ENCODE results near the gene TIMM13. TPM values are rescaled to one million over a fixed set of nuclear protein-coding genes. Genes with fewer than 3 reads are reported as not detected.

The TIMM13 gene
- polyA plus RNA-seq, 1 of the 3 experiments (the other 2 are of a cell fraction), result 76.9 TPM

GRCh38 chr19:2420490-2420889, 6.9 kb downstream of the TIMM13 start:
- Histone ChIP-seq H3K27me3 (ENCODE audit: insufficient read depth) (no peaks in the 10 kb centered on the region), H3K36me3 (replicated peaks in 1 of 2; ENCODE audit: control insufficient read depth in 1 of 2, insufficient read depth in 2 of 2, low read length in 1 of 2) (peaks cover 4 to 14% of the 10 kb centered on the region in 2 experiments), H3K9ac (no peak overlapping the region), H3K9me2 (no peaks in the 10 kb centered on the region), H3K79me2 (ENCODE audit: insufficient read depth) (peaks cover 20% of the 10 kb centered on the region), H3K4me1 (ENCODE audit: control insufficient read depth in 1 of 2, insufficient read depth in 2 of 2, low read depth in 1 of 2, low read length in 1 of 2) (peaks cover under 1 to 5% of the 10 kb centered on the region in 2 experiments; a peak in 1 of 4 replicates), H2AFZ (ENCODE audit: low read depth) (no peak overlapping the region), H3K27ac (ENCODE audit: low read depth in 2 of 2, low read length in 1 of 2) (no peak overlapping the region), H3K4me2 (no peak overlapping the region), H3K9me3 (no peaks in the 10 kb centered on the region), H3K4me3 (ENCODE audit: low read depth in 2 of 2, low read length in 1 of 2) (no peak overlapping the region), H3F3A (replicated peaks; ENCODE audit: insufficient read depth) (no peaks in the 10 kb centered on the region), H4K20me1 (ENCODE audit: insufficient read depth) (peaks cover 5% of the 10 kb centered on the region)
- 94% methylated on average over 2 of the region's 2 CpGs for WGBS (ENCODE audit: low lambda C conversion rate)
- POLR2A ChIA-PET, result no interaction called here
- TF ChIP-seq, protein P1, sequence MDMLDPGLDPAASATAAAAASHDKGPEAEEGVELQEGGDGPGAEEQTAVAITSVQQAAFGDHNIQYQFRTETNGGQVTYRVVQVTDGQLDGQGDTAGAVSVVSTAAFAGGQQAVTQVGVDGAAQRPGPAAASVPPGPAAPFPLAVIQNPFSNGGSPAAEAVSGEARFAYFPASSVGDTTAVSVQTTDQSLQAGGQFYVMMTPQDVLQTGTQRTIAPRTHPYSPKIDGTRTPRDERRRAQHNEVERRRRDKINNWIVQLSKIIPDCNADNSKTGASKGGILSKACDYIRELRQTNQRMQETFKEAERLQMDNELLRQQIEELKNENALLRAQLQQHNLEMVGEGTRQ (IDR thresholded peaks at IDR 0.05; ENCODE audit: borderline replicate concordance, low read depth, low read length), result no peak
- no peak for TF ChIP-seq TEAD4 (IDR thresholded peaks at IDR 0.05; ENCODE audit: borderline replicate concordance, insufficient read depth)
- TF ChIP-seq, protein P2, sequence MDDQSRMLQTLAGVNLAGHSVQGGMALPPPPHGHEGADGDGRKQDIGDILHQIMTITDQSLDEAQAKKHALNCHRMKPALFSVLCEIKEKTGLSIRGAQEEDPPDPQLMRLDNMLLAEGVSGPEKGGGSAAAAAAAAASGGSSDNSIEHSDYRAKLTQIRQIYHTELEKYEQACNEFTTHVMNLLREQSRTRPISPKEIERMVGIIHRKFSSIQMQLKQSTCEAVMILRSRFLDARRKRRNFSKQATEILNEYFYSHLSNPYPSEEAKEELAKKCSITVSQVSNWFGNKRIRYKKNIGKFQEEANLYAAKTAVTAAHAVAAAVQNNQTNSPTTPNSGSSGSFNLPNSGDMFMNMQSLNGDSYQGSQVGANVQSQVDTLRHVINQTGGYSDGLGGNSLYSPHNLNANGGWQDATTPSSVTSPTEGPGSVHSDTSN (IDR thresholded peaks at IDR 0.05), result no peak
- no peak for TF ChIP-seq CHD2 (IDR thresholded peaks at IDR 0.05; ENCODE audit: low read length, partially characterized antibody)
- TF ChIP-seq GABPA (IDR thresholded peaks at IDR 0.05; ENCODE audit: low read depth), result no peak
- no peak for TF ChIP-seq IRF3 (IDR thresholded peaks at IDR 0.05; ENCODE audit: low read depth, low read length)
- no peak for TF ChIP-seq RAD21 (IDR thresholded peaks at IDR 0.05; ENCODE audit: low read length)
- TF ChIP-seq USF1 (IDR thresholded peaks at IDR 0.05; ENCODE audit: borderline replicate concordance, low read depth), result no peak
- TF ChIP-seq MEF2A (IDR thresholded peaks at IDR 0.05; ENCODE audit: borderline replicate concordance, low read depth), result no peak
- TF ChIP-seq NRF1 (IDR thresholded peaks at IDR 0.05; ENCODE audit: low read depth, low read length), result no peak
- no peak for TF ChIP-seq SIN3A (IDR thresholded peaks at IDR 0.05; ENCODE audit: borderline replicate concordance, low read depth, low read length)
- no peak for TF ChIP-seq JUND (IDR thresholded peaks at IDR 0.05)
- TF ChIP-seq EZH2phosphoT487 (IDR thresholded peaks at IDR 0.05; ENCODE audit: borderline replicate concordance, low read depth), result no peak
- TF ChIP-seq TAF1 (IDR thresholded peaks at IDR 0.05; ENCODE audit: borderline replicate concordance, low read depth, low read length), result no peak
- TF ChIP-seq GATA2 (CRISPR knock-in tag; IDR thresholded peaks at IDR 0.05), result no peak
- no peak for TF ChIP-seq MXI1 (IDR thresholded peaks at IDR 0.05; ENCODE audit: low read depth, low read length)
- no peak for TF ChIP-seq RFX5 (IDR thresholded peaks at IDR 0.05; ENCODE audit: low read length)
- TF ChIP-seq NFIC (IDR thresholded peaks at IDR 0.05; ENCODE audit: borderline replicate concordance), result no peak
- CTCF ChIA-PET, result interaction anchor here (0.7 kb wide), 1 partner anchor 721 kb away, joined by 3 read pairs; no protein-coding TSS in a partner anchor
- no peak for DNase-seq

Measured in SK-N-SH (cell line).